OCI-LY3 (cell line): ENCODE data around the gene APOL4.
"Not testable (repeated sequence)": the region's sequence is repeated elsewhere in the genome, so short reads cannot be mapped to it uniquely, and the experiment has no call there.

Experiments
- H2AFZ ChIP-seq: fragments of 200-600, 300-600 bp; shearing (Covaris generic); 2 replicates; pipeline ENCODE4 v1.6.0; 2014; ENCODE audit warnings: antibody characterized with exemption, low read depth, low read length
- H3K27ac ChIP-seq: fragments of 200-600, 300-600 bp; sonication (generic); 2 replicates; pipeline ENCODE4 v1.5.1; 2014; ENCODE audit warnings: mild to moderate bottlenecking, low read length, moderate library complexity, mixed read lengths
- H3K27me3 ChIP-seq: fragments of 200-600, 300-600 bp; sonication (generic); 2 replicates; pipeline ENCODE4 v1.6.1; 2014; ENCODE audit warnings: low read depth, low read length, mixed read lengths
- H3K36me3 ChIP-seq: fragments of 200-600, 300-600 bp; sonication (generic); replicated peaks from 2 replicates; pipeline ENCODE3; 2014; ENCODE audit warnings: low read depth, low read length, mixed read lengths
- H3K4me1 ChIP-seq: fragments of 300-600, 200-600 bp; sonication (generic); 2 replicates; pipeline ENCODE4 v1.6.1; 2014; ENCODE audit warnings: low read length, mixed read lengths
- H3K4me2 ChIP-seq: fragments of 200-600, 300-600 bp; sonication (generic); 2 replicates; pipeline ENCODE4 v1.6.1; 2014; ENCODE audit warnings: low read length, mixed read lengths
- H3K4me3 ChIP-seq: fragments of 300-600, 200-600 bp; sonication (generic); 2 replicates; pipeline ENCODE4 v1.5.1; 2014; ENCODE audit warnings: antibody characterized with exemption, mild to moderate bottlenecking, low read length, moderate library complexity
- H3K79me2 ChIP-seq: fragments of 300-600, 200-600 bp; shearing (Covaris generic); 2 replicates; pipeline ENCODE4 v1.6.1; 2014; ENCODE audit warnings: mild to moderate bottlenecking, low read length, mixed read lengths
- H3K9ac ChIP-seq: fragments of 300-600, 200-600 bp; shearing (Covaris generic); 2 replicates; pipeline ENCODE4 v1.6.0; 2014; ENCODE audit warnings: mild to moderate bottlenecking, low read length, moderate library complexity
- H3K9me3 ChIP-seq: fragments of 200-600, 300-600 bp; shearing (Covaris generic); 2 replicates; pipeline ENCODE4 v1.6.1; 2014; ENCODE audit warnings: low read length, mixed read lengths; ENCODE audit not compliant: insufficient read depth
- H4K20me1 ChIP-seq: fragments of 200-600, 300-600 bp; sonication (generic); 2 replicates; pipeline ENCODE4 v1.6.1; 2016; ENCODE audit warnings: low read length, mixed read lengths; ENCODE audit not compliant: insufficient read depth
- CTCF ChIP-seq: fragments of 200-600, 300-600 bp; sonication (generic); IDR thresholded peaks from 2 replicates; pipeline ENCODE4 v1.5.1; 2014; ENCODE audit warnings: antibody characterized with exemption, low read length, low read depth
- EZH2phosphoT487 ChIP-seq: fragments of 200-600 bp; shearing (Covaris generic); IDR thresholded peaks from 2 replicates; pipeline ENCODE4 v1.6.1; 2018; ENCODE audit warnings: antibody characterized with exemption, mixed run types, low read depth

APOL4 gene

DNA sequence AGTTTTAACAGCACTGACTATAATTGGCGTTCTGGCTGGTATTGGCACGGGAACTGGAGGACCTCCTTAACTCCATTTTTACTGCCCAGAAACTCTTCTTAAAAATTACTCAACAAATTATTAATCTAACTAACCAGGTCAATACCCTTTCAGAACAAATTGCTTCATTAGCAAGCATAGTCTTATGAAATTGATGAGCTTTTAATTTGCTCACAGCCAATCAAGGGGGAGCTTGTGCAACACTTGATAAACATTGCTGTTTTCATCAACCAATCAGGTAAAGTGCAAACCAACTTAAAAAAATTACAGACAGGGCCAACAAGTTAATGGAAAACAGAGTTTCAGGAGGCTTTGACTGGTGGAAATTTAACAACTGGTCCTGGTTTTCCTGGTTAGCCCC lies 36.5 kb downstream of the APOL4 start:
- H3K27ac ChIP-seq = no peak overlapping the region
- H3K4me2 ChIP-seq = peak overlapping the region; percentile 50
- no peaks in the 10 kb centered on the region for H3K36me3 ChIP-seq
- no peaks in the 10 kb centered on the region for H3K79me2 ChIP-seq
- H2AFZ ChIP-seq = no peak overlapping the region
- no peaks in the 10 kb centered on the region; the same call in 1 of the 2 replicates for H3K27me3 ChIP-seq
- peaks cover 52% of the 10 kb centered on the region for H3K4me1 ChIP-seq
- H4K20me1 ChIP-seq = no peaks in the 10 kb centered on the region
- peak overlapping the region; percentile 13; the same call in 1 of the 2 replicates for H3K4me3 ChIP-seq
- H3K9ac ChIP-seq = no peak overlapping the region
- TF ChIP-seq EZH2phosphoT487 (no peak), CTCF (no peak)
- H3K9me3 ChIP-seq = peaks cover 8% of the 10 kb centered on the region; the same call in 1 of the 2 replicates

- peak overlapping the region; percentile 50 for H3K4me2 ChIP-seq
- H3K36me3 ChIP-seq = no peaks in the 10 kb centered on the region
- no peaks in the 10 kb centered on the region; the same call in 1 of the 2 replicates for H3K27me3 ChIP-seq
- H3K27ac ChIP-seq = no peak overlapping the region
- H3K79me2 ChIP-seq = no peaks in the 10 kb centered on the region
- H4K20me1 ChIP-seq = no peaks in the 10 kb centered on the region
- H3K9me3 ChIP-seq = peaks cover 8% of the 10 kb centered on the region; the same call in 1 of the 2 replicates
- H3K4me3 ChIP-seq = peak overlapping the region; percentile 13
- H3K9ac ChIP-seq = no peak overlapping the region
- TF ChIP-seq CTCF = no peak
- no peak for TF ChIP-seq EZH2phosphoT487
- H2AFZ ChIP-seq = no peak overlapping the region
- H3K4me1 ChIP-seq = peaks cover 58% of the 10 kb centered on the region
Measured at GRCh38 chr22:36164621-36165020, 37.0 kb downstream of the APOL4 start.

- Histone ChIP-seq H3K9ac (peak overlapping the region; percentile 46; the same call in 1 of the 2 replicates), H3K27ac (no peak overlapping the region), H3K4me2 (peak overlapping the region; percentile 98), H3K27me3 (no peaks in the 10 kb centered on the region), H3K4me1 (peaks cover 64% of the 10 kb centered on the region), H3K9me3 (peaks cover 6% of the 10 kb centered on the region; the same call in 1 of the 2 replicates), H3K4me3 (peak overlapping the region; percentile 69; the same call in 1 of the 2 replicates), H3K79me2 (no peaks in the 10 kb centered on the region), H4K20me1 (no peaks in the 10 kb centered on the region), H2AFZ (0 out of 2 replicates have a peak overlapping the region, but pooled peaks have one; percentile 44), H3K36me3 (no peaks in the 10 kb centered on the region)
- no peak for TF ChIP-seq CTCF
- no peak for TF ChIP-seq EZH2phosphoT487
Measured at GRCh38 chr22:36163497-36163896, 38.1 kb downstream of the APOL4 start.

DNA sequence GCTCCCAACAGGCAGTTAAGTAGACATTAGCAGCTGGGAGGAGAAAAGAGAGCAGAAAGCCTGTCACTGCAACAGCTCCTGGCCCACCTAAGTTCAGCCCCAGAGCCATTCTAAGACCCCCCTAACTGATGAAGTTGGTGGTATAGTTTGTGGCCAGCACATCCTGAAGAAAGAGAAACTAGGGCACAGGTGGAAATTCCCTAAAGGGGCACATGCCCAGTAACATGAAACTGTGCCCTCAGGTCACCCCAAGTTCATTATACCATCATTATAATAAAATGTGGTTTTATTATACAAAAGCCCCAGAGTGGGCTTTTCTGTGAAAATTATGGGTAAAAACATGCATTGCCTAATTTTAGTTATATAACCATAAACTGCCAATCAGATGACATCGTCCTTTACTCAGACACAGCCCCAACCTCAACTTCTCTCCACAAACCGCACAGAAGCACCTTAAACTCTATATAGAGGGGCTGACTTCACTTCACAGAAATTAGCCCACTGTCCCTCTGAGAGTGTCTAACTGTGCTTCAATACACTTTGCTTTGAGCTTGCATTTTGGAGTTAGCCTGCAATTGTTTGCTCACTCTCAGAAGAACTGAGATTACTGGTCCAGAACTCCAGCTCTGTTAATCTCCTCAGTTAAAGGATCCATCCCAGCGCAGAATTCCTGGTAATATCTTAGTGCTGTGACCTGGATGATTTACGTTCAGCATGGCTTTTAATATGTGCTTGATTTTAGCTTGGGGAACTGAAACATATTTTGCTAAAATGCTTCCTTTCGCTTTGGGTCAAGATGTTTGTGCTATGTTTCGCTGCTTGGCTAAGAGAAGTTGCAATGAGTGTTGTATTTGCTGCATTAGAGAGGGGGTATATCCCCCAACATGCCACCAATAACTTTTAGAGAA lies 39.2 kb downstream of the APOL4 start:
- Histone ChIP-seq H3K4me3 (peak overlapping the region; percentile 69), H3K4me1 (peaks cover 64% of the 10 kb centered on the region), H3K9me3 (no peaks in the 10 kb centered on the region), H3K27me3 (no peaks in the 10 kb centered on the region), H3K4me2 (peak overlapping the region; percentile 98), H4K20me1 (no peaks in the 10 kb centered on the region), H3K9ac (peak overlapping the region; percentile 46), H2AFZ (peak overlapping the region; percentile 44; the same call in 1 of the 2 replicates), H3K27ac (peak overlapping the region; percentile 80), H3K36me3 (no peaks in the 10 kb centered on the region), H3K79me2 (no peaks in the 10 kb centered on the region)
- no peak for TF ChIP-seq EZH2phosphoT487
- TF ChIP-seq CTCF = no peak

DNA sequence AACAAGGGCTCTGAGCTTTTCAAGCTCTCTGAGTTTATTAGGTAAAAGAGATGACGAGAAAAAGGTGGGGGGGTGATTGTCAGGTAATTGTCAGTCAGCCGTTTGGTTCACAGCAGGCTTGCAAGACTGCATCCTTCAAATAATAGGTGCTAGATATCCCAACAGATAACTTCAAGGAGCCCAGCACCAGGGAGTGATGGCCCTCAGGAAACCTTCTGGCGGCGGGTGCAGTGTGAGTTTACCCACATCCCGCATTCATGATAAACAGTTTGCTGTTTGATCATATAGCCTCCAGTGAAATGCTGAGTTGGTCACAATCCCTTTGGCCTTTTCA lies 39.8 kb downstream of the APOL4 start:
- Histone ChIP-seq H3K4me1 (peaks cover 64% of the 10 kb centered on the region), H3K4me2 (peak overlapping the region; percentile 98), H3K9ac (peak overlapping the region; percentile 46; the same call in 1 of the 2 replicates), H3K4me3 (peak overlapping the region; percentile 69), H3K27ac (peak overlapping the region; percentile 80)
- H4K20me1 ChIP-seq, H3K9me3 ChIP-seq, H2AFZ ChIP-seq, H3K36me3 ChIP-seq, H3K27me3 ChIP-seq, H3K79me2 ChIP-seq: not testable (repeated sequence)
